GM19324 (cell line): ENCODE measurements around the gene EYS.
"Not testable (repeated sequence)": the region's sequence is repeated elsewhere in the genome, so short reads cannot be mapped to it uniquely, and the experiment has no call there.

Experiments used
- ATAC-seq: cut with Tn5 transposase; IDR thresholded peaks from one replicate; pipeline ENCODE4 v1.9.1; 2021; ENCODE audit warnings: mild to moderate bottlenecking, moderate library complexity; ENCODE audit not compliant: unreplicated experiment, low FRiP score

The EYS gene

DNA sequence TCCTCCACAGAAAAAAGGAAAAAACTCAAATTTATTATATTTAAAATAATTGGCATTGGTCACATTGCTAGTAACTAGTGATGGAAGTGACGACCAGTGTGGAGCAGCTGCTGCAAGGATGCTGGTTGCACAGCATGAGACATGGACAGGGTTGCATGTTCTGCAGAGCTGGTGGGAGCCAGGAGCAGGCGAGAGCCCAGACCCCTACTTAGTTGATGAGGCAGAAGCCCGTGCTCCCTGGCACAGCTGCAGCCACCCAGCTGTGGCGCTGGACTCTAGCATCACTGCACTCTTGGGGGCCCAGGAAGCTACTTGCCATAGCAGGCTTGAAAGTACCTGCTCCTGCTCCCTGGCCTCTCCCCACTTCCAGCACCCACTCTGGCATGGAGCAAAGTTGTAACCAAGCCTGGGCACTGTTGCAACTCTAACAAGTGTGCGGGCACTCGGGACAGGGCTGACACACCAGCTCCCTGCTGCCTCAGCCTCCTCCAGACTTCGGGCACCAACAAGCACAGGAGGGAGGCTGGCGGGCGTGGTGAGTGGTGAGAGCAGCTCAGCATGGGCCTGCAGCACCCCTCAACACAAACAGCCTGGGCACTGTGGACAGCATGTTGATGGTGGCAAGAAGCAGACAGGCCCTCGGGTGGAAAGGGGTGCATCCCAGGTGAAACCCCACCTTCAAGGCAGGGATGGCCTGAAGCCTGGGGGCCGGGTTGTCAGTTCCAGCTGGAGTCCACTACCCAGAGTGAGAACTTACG, 69.6 kb downstream of the EYS start:
- ATAC-seq: no peak

DNA sequence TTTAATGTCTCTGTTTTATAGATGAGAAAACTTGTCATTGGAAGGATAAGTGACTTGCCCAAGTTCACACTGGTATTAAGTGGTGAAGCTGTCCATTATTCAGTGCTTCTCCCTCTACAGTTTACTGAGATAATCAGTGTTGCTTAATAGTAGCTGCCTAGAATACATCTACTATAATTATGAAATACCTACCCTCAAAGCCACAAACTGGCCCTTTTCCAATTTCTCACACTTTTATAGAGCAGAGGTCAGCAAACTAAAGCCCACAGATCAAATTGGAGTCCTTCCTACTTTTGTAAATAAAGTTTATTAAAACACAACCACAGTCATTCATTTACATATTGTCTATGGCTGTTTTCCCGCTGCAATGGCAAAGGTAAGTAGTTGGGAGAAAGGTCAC, 73.5 kb downstream of the EYS start:
- ATAC-seq: no peak

GRCh38 chr6:65631711-65632110, 75.3 kb downstream of the EYS start:
- ATAC-seq: no peak

DNA sequence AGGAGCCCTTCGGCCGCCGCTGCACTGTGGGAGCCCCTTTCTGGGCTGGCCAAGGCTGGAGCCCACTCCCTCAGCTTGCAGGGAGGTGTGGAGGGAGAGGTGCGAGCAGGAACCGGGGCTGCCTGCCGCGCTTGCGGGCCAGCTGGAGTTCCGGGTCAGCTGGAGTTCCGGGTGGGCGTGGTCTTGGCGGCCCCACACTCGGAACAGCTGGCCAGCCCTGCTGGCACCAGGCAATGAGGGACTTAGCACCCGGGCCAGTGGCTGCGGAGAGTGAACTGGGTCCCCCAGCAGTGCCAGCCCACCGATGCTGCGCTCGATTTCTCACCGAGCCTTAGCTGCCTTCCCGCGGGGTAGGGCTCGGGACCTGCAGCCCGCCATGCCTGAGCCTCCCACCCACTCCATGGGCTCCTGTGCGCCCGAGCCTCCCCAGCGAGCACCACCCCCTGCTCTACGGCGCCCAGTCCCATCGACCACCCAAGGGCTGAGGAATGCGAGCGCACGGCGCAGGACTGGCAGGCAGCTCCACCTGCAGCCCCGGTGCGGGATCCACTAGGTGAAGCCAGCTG, 79.5 kb downstream of the EYS start:
- not testable (repeated sequence) for ATAC-seq

GRCh38 chr6:65627015-65627414, 80.0 kb downstream of the EYS start:
- ATAC-seq: no peak

DNA sequence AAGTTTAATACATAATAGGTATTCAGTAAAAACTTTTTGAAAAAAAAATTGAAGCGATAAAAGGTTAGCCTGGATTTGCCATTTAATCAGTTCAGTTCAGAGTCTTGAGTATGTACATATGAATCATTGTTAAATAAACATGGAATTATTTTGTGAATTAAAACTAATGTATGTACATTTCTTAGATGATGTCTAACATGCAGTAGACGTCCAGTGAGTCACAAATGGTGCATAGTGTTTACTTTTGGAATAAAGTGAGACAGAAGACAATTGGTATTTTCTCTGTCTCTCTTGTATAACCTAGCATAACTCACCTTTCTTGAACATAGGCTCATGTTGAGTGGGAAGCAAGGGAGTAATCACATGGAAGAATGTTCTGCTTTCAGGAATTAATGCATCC, 83.5 kb downstream of the EYS start:
- ATAC-seq: no peak

GRCh38 chr6:65610746-65611145, 96.3 kb downstream of the EYS start:
- ATAC-seq: no peak

- no peak for ATAC-seq
These were observed 111.5 kb downstream of the EYS start for GRCh38 chr6:65595540-65595939.

DNA sequence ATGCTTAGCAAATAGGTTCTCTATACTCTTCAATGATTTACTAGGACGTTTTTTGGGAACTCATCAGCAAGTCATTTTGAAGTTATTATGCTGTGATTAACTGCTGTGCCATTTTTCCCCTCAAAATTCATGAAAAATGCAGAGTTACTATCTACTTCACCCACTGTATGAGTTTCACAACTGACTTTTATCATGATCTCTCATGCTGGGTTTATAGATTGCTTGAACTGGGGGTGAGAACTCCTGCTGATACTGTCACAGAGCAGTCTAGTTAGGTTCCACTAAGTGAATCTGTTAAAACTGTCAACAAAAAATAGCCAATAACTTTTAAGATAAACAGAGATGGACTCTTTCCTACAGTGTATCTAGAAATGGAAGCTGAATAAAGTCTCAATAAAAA, 136.7 kb downstream of the EYS start:
- no peak for ATAC-seq

DNA sequence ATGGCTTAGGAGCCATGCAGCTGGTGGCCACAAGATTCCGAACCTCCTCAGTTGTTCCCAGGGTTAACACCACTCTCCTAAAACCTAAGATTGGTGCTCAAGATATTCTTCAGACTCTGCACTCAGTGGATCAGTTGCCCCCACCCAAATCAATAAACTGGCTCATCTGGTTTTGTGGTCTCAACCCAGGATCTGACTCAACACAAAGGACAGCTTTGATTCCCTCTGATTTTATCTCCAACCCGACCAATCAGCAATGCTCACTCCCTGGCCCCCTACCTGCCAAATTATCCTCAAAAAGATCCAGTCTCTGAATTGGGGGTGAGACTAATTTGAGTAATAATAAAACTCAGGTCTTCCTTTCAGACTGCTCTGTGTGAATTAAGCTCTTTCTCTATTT, 137.5 kb downstream of the EYS start:
- ATAC-seq: no peak

DNA sequence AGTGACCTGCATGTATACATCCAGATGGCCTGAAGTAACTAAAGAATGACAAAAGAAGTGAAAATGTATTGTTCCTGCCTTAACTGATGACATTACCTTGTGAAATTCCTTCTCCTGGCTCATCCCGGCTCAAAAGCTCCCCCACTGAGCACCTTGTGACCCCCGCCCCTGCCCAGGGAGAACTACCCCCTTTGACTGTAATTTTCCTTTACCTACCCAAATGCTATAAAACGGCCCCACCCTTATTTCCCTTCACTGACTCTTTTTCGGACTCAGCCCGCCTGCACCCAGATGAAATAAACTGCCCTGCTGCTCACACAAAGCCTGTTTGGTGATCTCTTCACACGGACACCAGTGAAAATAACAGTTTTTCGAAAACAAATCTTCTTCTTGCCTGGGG, 138.0 kb downstream of the EYS start:
- ATAC-seq: not testable (repeated sequence)

- ATAC-seq: no peak
These were observed 140.9 kb downstream of the EYS start for GRCh38 chr6:65566117-65566516.

- ATAC-seq: no peak
These were observed 149.0 kb downstream of the EYS start for GRCh38 chr6:65558071-65558470.

DNA sequence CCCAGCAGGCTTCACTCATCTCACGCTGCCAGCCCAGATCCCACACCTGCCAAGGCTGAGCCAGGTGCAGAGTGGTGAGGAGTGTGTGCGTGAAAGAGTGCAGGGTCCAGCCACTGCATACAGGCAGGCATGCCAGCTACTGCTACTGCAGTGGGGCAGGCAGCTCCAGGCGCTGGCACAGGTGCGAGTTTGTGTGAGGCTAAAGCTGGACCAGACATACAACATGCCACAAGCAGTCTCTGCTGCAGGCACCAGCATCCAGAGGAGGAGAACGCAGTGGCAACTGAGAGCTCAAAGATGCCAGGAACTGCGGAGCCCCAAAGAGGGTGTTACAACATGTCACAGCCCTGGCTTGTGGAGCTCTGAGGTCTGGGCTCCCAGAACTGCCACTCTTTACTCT, 149.8 kb downstream of the EYS start:
- ATAC-seq: no peak

GRCh38 chr6:65546894-65547293, 160.1 kb downstream of the EYS start:
- no peak for ATAC-seq

DNA sequence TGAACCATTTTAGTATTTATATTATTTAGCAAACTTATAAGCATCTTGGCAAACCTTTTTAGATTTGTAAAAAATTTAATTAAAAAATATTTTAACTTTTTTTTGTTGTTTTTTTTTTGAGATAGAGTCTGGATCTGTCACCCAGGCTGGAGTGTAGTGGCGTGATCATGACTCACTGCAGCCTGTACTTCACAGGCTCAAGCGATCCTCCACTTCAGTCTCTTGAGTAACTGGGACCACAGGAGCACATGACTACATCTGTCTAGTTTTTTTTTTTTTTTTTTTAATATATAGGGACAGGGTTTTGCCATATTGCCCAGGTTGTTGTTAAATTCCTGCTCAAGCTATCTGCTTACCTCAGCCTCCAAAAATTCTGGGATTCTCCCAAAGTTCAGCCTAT, 161.1 kb downstream of the EYS start:
- ATAC-seq: no peak

DNA sequence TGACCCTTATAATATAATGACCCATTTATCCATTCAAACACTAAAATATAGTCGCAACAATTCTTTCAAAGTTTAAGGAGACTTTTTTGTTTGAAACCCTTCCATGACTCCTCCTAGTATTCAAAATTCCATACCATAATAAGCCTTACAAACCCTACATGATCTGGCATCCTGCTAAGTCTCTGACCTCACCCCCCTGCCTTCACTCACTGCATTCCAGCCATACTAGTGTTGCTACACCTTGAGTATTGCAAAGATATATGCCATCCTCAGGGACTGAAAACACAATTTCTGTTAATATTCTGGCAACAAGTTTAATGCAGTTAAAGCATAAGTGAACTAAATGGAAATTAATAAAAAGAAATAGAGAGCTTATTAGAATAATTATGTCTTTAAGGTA, 168.4 kb downstream of the EYS start:
- ATAC-seq: no peak

DNA sequence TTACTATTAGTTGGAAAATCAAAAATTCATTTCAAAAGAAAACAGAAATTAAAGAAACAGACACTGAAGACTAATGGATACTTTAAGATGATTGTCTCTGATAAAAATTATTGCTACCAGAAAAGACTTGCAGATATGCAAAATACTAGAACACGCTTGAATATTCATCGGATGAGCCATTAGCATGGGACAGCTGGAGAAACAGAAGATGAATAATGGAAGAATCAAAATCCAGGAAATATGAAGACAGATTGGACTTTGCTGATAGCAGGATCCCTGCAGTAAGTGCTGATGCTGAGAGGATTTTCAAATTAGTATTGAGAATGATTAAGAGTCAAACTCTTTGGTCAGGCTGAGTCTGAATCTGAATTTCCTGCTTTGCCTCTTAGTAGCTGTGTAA, 169.4 kb downstream of the EYS start:
- ATAC-seq: no peak

DNA sequence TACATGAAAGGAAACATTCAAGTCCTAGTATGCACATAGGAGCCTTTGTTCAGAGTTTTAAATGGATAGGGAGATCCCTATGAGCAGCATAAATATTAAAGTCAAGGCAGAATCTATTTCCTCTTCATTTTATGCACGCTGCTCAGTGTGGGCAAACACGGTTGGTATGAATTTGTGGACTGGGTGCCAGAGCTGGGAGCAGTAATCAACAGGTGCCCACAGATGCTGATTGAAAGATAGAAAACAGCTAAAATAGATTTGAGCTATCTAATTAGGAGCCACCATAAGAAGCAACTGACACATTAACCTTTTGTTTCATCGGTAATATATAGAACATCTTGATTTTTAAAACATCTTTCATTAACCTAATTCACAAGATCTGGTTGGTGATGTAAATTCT, 175.5 kb downstream of the EYS start:
- no peak for ATAC-seq

- ATAC-seq: no peak
These were observed 182.8 kb downstream of the EYS start for GRCh38 chr6:65524232-65524631.

GRCh38 chr6:65505736-65506135, 201.3 kb downstream of the EYS start:
- no peak for ATAC-seq

GRCh38 chr6:65501045-65501444, 206.0 kb downstream of the EYS start:
- ATAC-seq: no peak
